Ecto neural progenitor cell (in vitro differentiated cells): ENCODE results near the gene SCGN.
A peak's percentile ranks its signal among the peaks of the same experiment; 100 is the strongest.
"Not testable (repeated sequence)": the region's sequence is repeated elsewhere in the genome, so short reads cannot be mapped to it uniquely, and the experiment has no call there.

Source experiments
- DNase-seq: peaks from one replicate; pipeline ENCODE4 v3.0.0-alpha.2; 2018; ENCODE audit warnings: low spot score

Gene SCGN

GRCh38 chr6:25730907-25731306, 78.9 kb downstream of the SCGN start:
- no peak for DNase-seq

- DNase-seq = no peak
These were observed 79.7 kb downstream of the SCGN start for GRCh38 chr6:25731721-25732120.

- DNase-seq = peak; percentile 53
These were observed 80.6 kb downstream of the SCGN start for GRCh38 chr6:25732468-25733198.

- DNase-seq = no peak
These were observed 83.2 kb downstream of the SCGN start for GRCh38 chr6:25735261-25735660.

GRCh38 chr6:25743868-25744267, 91.9 kb downstream of the SCGN start:
- no peak for DNase-seq

- DNase-seq = no peak
These were observed 93.8 kb downstream of the SCGN start for GRCh38 chr6:25745836-25746235.

GRCh38 chr6:25746968-25747367, 95.0 kb downstream of the SCGN start:
- no peak for DNase-seq

- no peak for DNase-seq
These were observed 95.5 kb downstream of the SCGN start for GRCh38 chr6:25747477-25747876.

- no peak for DNase-seq
These were observed 96.0 kb downstream of the SCGN start for GRCh38 chr6:25748049-25748448.

- DNase-seq = not testable (repeated sequence)
These were observed 96.8 kb downstream of the SCGN start for GRCh38 chr6:25748601-25749517.

- DNase-seq = no peak
These were observed 97.8 kb downstream of the SCGN start for GRCh38 chr6:25749837-25750236.

- DNase-seq = no peak
These were observed 98.9 kb downstream of the SCGN start for GRCh38 chr6:25750906-25751305.
